GM12873 (cell line): ENCODE results near the gene OR9A4.

Experiments used
- CTCF ChIP-seq: IDR thresholded peaks from 2 replicates; pipeline ENCODE4 v1.5.1; 2012; ENCODE audit warnings: low read depth, mild to moderate bottlenecking, moderate library complexity, low read length, control low read depth; ENCODE audit not compliant: insufficient read depth; ENCODE audit errors: missing control alignments

OR9A4 gene

GRCh38 chr7:141960687-141961422 lies 44.7 kb downstream of the OR9A4 start:
- TF ChIP-seq CTCF = no peak
